SJSA1 (cell line): ENCODE results near the gene DLG2. TPM values are rescaled to one million over a fixed set of nuclear protein-coding genes. Genes with fewer than 3 reads are reported as not detected.
"Not testable (repeated sequence)": the region's sequence is repeated elsewhere in the genome, so short reads cannot be mapped to it uniquely, and the experiment has no call there.

Source experiments
- DNase-seq, 2 experiments: peaks; one replicate each; pipeline ENCODE4 v3.0.0-alpha.2; 2015 to 2020; ENCODE audit warnings: low spot score in 2 of 2, low read depth in 1 of 2
- H3K27ac ChIP-seq: fragments of 250-450 bp; sonication (Bioruptor Pico); 2 replicates; pipeline ENCODE4 v1.5.1; 2020; ENCODE audit warnings: mild to moderate bottlenecking, moderate library complexity
- H3K27me3 ChIP-seq: fragments of 250-450 bp; sonication (Bioruptor Pico); replicated peaks from 2 replicates; pipeline ENCODE4 v1.5.1; 2020; ENCODE audit warnings: mild to moderate bottlenecking, moderate library complexity
- H3K36me3 ChIP-seq: fragments of 250-450 bp; sonication (Bioruptor Pico); 2 replicates; pipeline ENCODE4 v1.5.1; 2020; ENCODE audit warnings: mild to moderate bottlenecking
- H3K4me1 ChIP-seq: fragments of 250-450 bp; sonication (Bioruptor Pico); replicated peaks from 2 replicates; pipeline ENCODE4 v1.6.1; 2021; ENCODE audit warnings: mild to moderate bottlenecking
- H3K4me3 ChIP-seq: fragments of 250-450 bp; sonication (Bioruptor Pico); 2 replicates; pipeline ENCODE4 v1.5.1; 2020; ENCODE audit warnings: mild to moderate bottlenecking
- H3K9me3 ChIP-seq: fragments of 250-450 bp; sonication (Bioruptor Pico); replicated peaks from 2 replicates; pipeline ENCODE4 v1.5.1; 2020; ENCODE audit warnings: mild to moderate bottlenecking
- total RNA-seq: library from RNA; depleted of rRNA; stranded (reverse); fragments of >200 nt; shearing (Covaris generic); gene quantifications from 2 replicates; pipeline ENCODE4 v1.2.3, GENCODE V29; 2014

The DLG2 gene
- total RNA-seq, 1 experiment from 2014 or later = 0.13 TPM

- H3K27ac ChIP-seq = no peak overlapping the region
- H3K4me1 ChIP-seq = no peaks in the 10 kb centered on the region
- H3K36me3 ChIP-seq = no peaks in the 10 kb centered on the region
- H3K4me3 ChIP-seq = no peak overlapping the region
- H3K9me3 ChIP-seq = no peaks in the 10 kb centered on the region
- no peaks in the 10 kb centered on the region for H3K27me3 ChIP-seq
- DNase-seq = no peak
Observed at GRCh38 chr11:85154294-85154693, 472.9 kb downstream of the DLG2 start.

DNA sequence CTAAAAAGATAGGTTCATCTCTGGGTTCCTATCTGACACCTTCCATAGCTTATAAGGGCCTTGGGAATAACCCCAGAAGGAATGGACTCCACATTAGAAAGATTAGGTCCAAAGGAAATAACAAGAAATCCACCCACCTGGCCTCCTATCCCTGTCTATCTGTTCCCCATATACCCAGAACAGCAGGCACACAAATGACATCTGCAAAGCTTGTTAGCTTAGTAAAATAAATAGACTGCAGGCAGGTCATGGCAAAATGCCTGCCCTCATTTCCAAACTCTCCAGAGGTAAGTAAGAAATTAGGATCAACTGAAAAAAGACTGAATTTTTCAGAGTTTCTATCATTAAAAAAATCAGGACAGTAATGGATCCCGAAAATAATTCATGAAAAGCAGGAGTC is 489.5 kb downstream of the DLG2 start:
- H3K27me3 ChIP-seq = no peaks in the 10 kb centered on the region
- no peaks in the 10 kb centered on the region for H3K9me3 ChIP-seq
- no peak overlapping the region for H3K4me3 ChIP-seq
- H3K27ac ChIP-seq = no peak overlapping the region
- no peaks in the 10 kb centered on the region for H3K4me1 ChIP-seq
- H3K36me3 ChIP-seq = no peaks in the 10 kb centered on the region
- no peak for DNase-seq

DNA sequence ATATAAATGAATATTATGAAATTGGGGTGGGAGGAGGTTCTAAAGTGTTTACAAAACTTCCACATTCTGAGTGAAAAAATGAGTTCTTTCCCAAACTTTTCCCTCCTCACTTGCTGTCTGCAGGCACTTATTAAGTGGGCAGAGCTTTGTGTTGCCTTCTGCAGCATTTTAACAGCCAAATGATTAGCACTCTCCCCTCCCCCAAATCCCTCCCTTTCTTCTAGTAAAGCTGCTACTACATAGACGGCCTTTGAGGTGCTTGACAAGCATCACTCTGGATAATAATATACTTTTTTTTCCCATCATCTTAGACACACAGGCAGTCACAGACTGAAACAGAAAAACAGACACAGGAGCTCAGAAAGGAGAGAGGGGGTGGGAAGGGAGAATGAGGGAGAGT is 493.5 kb downstream of the DLG2 start:
- no peak overlapping the region for H3K27ac ChIP-seq
- no peak for DNase-seq
- H3K27me3 ChIP-seq = no peaks in the 10 kb centered on the region
- no peaks in the 10 kb centered on the region for H3K9me3 ChIP-seq
- no peaks in the 10 kb centered on the region for H3K4me1 ChIP-seq
- H3K36me3 ChIP-seq = no peaks in the 10 kb centered on the region
- H3K4me3 ChIP-seq = no peak overlapping the region

DNA sequence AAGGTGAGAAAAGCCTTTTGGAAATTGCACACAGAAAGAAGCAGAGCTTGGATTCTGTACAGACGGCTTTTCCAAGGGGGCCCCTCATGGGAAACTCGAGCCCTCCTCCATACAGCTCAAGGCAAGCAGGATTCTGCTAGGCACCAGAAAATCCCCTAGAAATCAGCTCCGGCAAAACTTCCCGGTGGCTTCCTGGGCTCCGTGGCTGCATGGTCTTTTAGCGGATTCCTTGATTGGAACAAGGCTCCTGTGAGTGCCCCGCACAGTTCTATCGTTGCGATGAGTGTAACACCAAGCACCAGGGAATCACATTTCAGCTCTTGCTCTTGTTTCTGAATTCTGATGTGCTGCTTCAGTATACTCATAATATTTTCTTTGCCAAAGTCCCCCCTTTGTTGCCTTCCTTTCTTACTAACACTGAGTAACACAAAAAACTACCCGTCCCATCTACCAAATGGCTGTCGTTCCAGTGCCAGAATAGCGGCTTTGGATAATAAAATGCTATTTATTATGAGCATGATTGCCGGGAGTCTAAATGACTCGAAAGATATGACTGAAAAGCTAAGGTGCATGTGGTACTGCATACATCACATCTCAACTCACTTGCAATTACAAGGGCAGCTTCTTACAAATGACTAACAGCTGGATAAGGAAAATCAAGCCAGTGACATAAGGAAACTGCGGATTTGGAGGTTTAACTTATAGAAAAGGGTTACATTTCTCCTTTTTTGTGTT is 494.1 kb downstream of the DLG2 start:
- no peak for DNase-seq
- H3K27me3 ChIP-seq = no peaks in the 10 kb centered on the region
- no peak overlapping the region for H3K4me3 ChIP-seq
- no peaks in the 10 kb centered on the region for H3K9me3 ChIP-seq
- no peak overlapping the region for H3K27ac ChIP-seq
- no peaks in the 10 kb centered on the region for H3K4me1 ChIP-seq
- H3K36me3 ChIP-seq = no peaks in the 10 kb centered on the region

DNA sequence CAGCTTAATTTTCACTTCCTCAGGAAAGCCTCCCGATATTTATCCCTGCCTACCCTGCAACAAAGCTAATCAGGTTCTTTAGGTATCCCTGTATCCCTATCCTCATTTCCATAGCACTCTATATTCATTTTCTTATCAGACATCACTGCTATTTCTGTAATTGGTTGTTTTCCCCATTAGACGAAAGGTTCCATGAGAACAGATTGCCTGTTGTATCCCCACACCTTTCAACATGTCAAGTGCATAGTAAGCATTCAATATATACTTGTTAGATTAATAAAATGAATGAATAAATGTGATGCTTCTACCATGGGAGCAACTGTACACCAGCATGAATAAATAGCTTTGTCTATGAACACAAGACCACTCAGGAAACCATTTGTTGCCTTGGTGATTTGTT is 499.8 kb downstream of the DLG2 start:
- Histone ChIP-seq H3K27ac (no peak overlapping the region), H3K4me3 (no peak overlapping the region), H3K9me3 (no peaks in the 10 kb centered on the region), H3K36me3 (no peaks in the 10 kb centered on the region), H3K27me3 (no peaks in the 10 kb centered on the region), H3K4me1 (no peaks in the 10 kb centered on the region)
- DNase-seq = no peak

- Histone ChIP-seq H3K36me3 (no peaks in the 10 kb centered on the region), H3K4me1 (no peaks in the 10 kb centered on the region), H3K9me3 (no peaks in the 10 kb centered on the region), H3K27ac (no peak overlapping the region), H3K4me3 (no peak overlapping the region), H3K27me3 (no peaks in the 10 kb centered on the region)
- DNase-seq = no peak
Observed at GRCh38 chr11:85123752-85124231, 503.4 kb downstream of the DLG2 start.

DNA sequence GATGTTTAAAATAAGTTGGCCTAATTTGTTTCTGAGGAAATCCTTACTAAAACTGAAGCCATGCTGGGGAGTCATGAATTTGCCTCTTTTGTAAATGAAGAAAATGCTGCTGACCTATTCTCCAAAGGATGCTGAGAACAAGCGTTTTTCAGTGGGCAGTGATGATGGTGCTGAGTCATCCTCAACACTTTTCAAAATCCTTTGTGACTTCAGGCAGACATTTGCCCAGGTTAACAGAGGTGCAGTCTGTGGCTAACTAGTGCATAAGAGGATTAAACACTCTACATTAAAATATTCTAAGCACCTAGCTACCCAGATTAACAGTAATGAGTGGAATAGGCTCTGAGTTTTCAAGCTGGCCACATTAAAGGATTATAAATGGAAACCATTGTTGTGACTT is 509.0 kb downstream of the DLG2 start:
- Histone ChIP-seq H3K27ac (no peak overlapping the region), H3K27me3 (no peaks in the 10 kb centered on the region), H3K4me3 (no peak overlapping the region), H3K4me1 (no peaks in the 10 kb centered on the region), H3K36me3 (no peaks in the 10 kb centered on the region), H3K9me3 (no peaks in the 10 kb centered on the region)
- DNase-seq = no peak

- H3K27ac ChIP-seq = no peak overlapping the region
- no peak overlapping the region for H3K4me3 ChIP-seq
- H3K36me3 ChIP-seq = no peaks in the 10 kb centered on the region
- no peak for DNase-seq
- no peaks in the 10 kb centered on the region for H3K9me3 ChIP-seq
- no peaks in the 10 kb centered on the region for H3K4me1 ChIP-seq
- no peaks in the 10 kb centered on the region for H3K27me3 ChIP-seq
Observed at GRCh38 chr11:85115798-85116197, 511.3 kb downstream of the DLG2 start.

DNA sequence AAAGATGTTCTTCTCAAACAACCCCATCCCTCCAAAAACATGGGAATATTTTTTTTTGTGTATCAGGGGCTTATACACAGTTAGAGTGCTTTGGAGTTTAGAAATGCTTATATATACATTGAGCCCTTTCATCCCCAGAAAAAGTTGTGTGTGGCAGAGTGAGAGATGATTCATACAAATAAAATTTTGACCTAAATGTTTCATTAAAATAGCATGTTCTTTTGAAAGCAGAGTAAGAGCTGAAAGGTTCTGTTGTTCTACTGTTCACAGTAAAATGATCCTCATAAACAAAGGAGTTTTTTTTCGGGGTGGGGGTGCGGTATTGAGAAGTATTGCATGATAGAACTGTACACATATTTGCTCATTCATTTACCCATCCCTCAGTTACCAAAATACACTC is 512.4 kb downstream of the DLG2 start:
- no peak overlapping the region for H3K27ac ChIP-seq
- DNase-seq = no peak
- H3K4me1 ChIP-seq = no peaks in the 10 kb centered on the region
- H3K4me3 ChIP-seq = no peak overlapping the region
- H3K27me3 ChIP-seq = no peaks in the 10 kb centered on the region
- H3K9me3 ChIP-seq = no peaks in the 10 kb centered on the region
- H3K36me3 ChIP-seq = no peaks in the 10 kb centered on the region

DNA sequence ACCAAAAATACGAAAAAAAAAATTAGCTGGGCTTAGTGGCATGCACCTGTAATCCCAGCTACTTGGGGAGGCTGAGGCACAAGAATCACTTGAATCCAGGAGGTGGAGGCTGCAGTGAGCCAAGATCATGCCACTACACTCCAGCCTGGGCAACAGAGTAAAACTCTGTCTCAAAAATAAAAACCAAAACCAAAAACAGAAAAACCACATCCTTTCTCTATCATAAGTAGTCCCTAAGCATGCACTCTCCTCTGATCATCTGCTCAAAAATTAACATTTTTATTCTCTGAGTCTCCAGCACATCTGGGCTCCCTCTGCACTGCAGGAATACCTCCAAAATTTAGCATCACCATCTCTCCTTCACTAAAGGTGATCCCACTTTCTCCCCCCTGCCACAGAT is 516.9 kb downstream of the DLG2 start:
- H3K36me3 ChIP-seq, H3K27ac ChIP-seq: not testable (repeated sequence)

GRCh38 chr11:85109141-85109540 is 518.0 kb downstream of the DLG2 start:
- H3K27me3 ChIP-seq = no peaks in the 10 kb centered on the region
- H3K4me3 ChIP-seq = no peak overlapping the region
- H3K4me1 ChIP-seq = no peaks in the 10 kb centered on the region
- DNase-seq = no peak
- H3K9me3 ChIP-seq = no peaks in the 10 kb centered on the region
- no peak overlapping the region for H3K27ac ChIP-seq
- no peaks in the 10 kb centered on the region for H3K36me3 ChIP-seq

More for the DNA sequence above, 516.9 kb downstream of the DLG2 start:
- H3K27me3 ChIP-seq, DNase-seq, H3K4me3 ChIP-seq, H3K4me1 ChIP-seq, H3K9me3 ChIP-seq: not testable (repeated sequence)

DNA sequence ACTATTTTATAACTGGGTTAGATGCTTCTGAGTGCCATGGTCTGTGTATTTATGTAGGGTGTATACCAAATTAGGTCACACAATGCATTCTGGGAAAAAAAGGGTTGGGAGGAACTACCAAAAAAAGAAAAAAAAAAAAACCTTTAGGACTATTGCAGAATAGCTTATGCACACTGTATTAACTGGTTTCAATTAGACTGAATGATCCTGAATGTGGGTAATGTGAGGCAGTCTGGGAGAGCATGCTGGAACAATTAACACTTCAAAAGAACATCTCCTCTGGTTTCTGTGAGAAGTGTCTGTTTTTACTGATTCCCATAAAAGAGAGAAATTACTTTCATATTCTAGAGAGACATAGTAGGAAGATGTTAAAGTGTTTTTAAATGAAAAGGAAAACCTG is 521.3 kb downstream of the DLG2 start:
- no peak overlapping the region for H3K4me3 ChIP-seq

DNA sequence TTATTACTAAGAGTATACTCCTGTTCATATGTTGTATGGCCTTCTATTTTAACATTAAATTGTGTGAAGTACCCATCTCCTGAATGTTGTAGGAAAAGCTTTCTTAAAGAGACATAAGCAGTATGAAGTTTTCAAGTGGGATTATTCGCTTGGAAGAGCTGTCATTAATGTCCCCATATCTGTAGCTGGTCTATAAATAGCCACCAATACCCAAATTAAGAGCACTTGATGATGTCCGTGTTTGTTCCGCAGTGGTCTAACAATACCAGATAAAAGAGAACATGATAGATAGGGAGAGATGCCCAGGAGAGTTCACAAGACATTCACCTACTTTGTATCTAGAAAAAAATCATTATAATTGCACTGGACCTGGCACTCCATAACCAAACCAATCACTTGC is 527.6 kb downstream of the DLG2 start:
- no peak for DNase-seq
- Histone ChIP-seq H3K27me3 (no peaks in the 10 kb centered on the region), H3K27ac (no peak overlapping the region), H3K4me1 (no peaks in the 10 kb centered on the region), H3K9me3 (no peaks in the 10 kb centered on the region), H3K36me3 (no peaks in the 10 kb centered on the region), H3K4me3 (no peak overlapping the region)

More for the DNA sequence above, 521.3 kb downstream of the DLG2 start:
- no peaks in the 10 kb centered on the region for H3K36me3 ChIP-seq
- H3K4me1 ChIP-seq = no peaks in the 10 kb centered on the region
- H3K27ac ChIP-seq = no peak overlapping the region
- DNase-seq = no peak
- H3K9me3 ChIP-seq = no peaks in the 10 kb centered on the region
- no peaks in the 10 kb centered on the region for H3K27me3 ChIP-seq

- H3K27me3 ChIP-seq = no peaks in the 10 kb centered on the region
- no peaks in the 10 kb centered on the region for H3K36me3 ChIP-seq
- DNase-seq = no peak
- no peak overlapping the region for H3K4me3 ChIP-seq
- H3K4me1 ChIP-seq = no peaks in the 10 kb centered on the region
- H3K9me3 ChIP-seq = no peaks in the 10 kb centered on the region
- no peak overlapping the region for H3K27ac ChIP-seq
Observed at GRCh38 chr11:85098996-85099395, 528.1 kb downstream of the DLG2 start.

DNA sequence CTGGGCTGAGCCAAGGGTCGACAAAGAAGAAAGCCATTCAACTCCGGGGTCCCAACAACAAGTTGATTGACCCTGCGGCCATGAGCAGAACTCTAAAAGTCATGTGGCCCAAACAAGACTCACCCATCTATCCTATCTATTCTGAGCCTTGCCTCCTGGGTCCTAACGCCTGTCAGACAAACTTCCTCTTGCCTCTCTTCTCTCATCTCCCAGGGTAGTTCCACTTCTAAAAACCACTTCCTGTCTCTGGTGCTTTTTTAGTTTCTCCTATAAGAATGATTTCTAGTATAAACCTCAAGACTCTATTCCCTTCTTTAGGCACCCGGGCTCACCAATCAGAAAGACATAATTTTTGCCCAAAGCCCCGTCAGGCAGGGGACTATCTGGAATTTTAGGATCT is 530.2 kb downstream of the DLG2 start:
- Histone ChIP-seq H3K27me3 (no peaks in the 10 kb centered on the region), H3K4me3 (no peak overlapping the region), H3K4me1 (no peaks in the 10 kb centered on the region), H3K27ac (no peak overlapping the region), H3K36me3 (no peaks in the 10 kb centered on the region), H3K9me3 (no peaks in the 10 kb centered on the region)
- DNase-seq = no peak
